ENCODE measurements around the gene NFATC4. TPM values are rescaled to one million over a fixed set of nuclear protein-coding genes. Genes with fewer than 3 reads are reported as not detected.

The NFATC4 gene
- total and polyA plus RNA-seq, 2 of the 4 experiments (the other 2 are of a cell fraction), result 15.6 to 35.8 TPM

DNA sequence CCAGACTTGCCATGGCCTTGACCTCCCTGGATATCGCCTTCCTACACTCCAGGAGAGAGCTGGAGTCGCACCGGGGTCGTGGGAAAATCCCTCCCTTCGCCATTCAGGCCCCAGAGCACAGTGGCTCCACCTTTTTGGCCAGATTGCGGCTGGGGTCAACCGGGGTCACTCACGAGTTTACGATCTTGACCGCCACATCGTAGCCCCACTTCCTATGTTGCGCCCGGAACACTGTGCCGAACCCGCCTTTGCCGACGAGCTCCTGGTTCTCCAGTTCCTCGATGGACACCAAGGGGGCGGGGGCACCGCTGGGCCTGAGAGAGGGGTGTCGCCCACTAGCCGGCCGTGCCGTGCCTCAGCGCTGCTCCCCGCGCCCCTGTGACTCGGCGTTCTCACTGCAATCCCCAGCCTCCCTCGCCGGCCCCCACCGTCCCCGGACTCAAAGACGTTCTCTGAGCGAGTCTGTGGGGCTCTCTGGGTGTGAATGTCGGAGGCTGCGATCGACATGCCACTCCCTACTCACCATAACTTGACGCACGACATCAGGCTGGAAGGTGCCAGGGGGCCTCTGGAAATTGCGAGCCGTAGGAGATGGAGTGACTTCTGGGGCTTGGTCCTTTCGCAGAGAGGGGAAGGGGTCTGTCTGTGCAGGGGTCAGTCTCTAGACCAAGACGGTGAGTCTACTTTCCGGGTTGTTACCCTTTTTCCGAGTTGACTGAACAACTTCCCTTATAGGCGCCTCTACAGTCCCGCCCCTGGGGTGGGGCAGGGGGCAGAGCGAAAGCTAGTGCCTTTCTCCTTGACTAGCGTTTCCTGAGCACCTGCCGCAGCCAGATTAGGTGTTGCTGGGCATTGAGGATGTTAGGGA, 28.5 kb upstream of the NFATC4 start, which contains the start of gene RIPK3:
RIPK3 (minus strand) TSS at position 708 of the 868 bp plus-strand sequence; CDS start at position 543, 165 bp downstream.
- Histone ChIP-seq H2AFZ (replicated peaks; ENCODE audit: low read length, poor library complexity) (peak within 1 kb of the TSS; percentile 66), H3K14ac (replicated peaks; ENCODE audit: low read depth, low read length) (no peak within 1 kb of the TSS), H2BK120ac (ENCODE audit: low read depth, low read length) (no peak within 1 kb of the TSS), H3K27me3 (ENCODE audit: control insufficient read depth, insufficient read depth, low read length) (peaks cover 75% of the 10 kb centered on the region), H2BK15ac (ENCODE audit: low read depth, low read length) (no peak within 1 kb of the TSS), H3K36me3 (ENCODE audit: control insufficient read depth, insufficient read depth, low read length) (no peaks in the 10 kb centered on the region), H3K56ac (ENCODE audit: extremely low read depth, insufficient read depth, low read length) (no peak within 1 kb of the TSS), H3K18ac (ENCODE audit: low read depth, low read length) (no peak within 1 kb of the TSS), H2BK5ac (ENCODE audit: low read depth, low read length, poor library complexity, severe bottlenecking) (no peak within 1 kb of the TSS), H3K9me1 (ENCODE audit: insufficient read depth, low read length) (no peaks in the 10 kb centered on the region), H3K4me1 (ENCODE audit: control insufficient read depth, insufficient read depth, low read length) (no peaks in the 10 kb centered on the region; the same call in 1 of the 2 replicates), H3K9me3 (ENCODE audit: control insufficient read depth, insufficient read depth, low read length) (no peaks in the 10 kb centered on the region; the same call in 1 of the 2 replicates), H3K27ac (ENCODE audit: insufficient read depth, low read length) (no peak within 1 kb of the TSS), H2BK20ac (ENCODE audit: low read depth, low read length) (no peak within 1 kb of the TSS), H4K5ac (ENCODE audit: low read depth, low read length) (no peak within 1 kb of the TSS), H3K4me2 (ENCODE audit: low read depth, low read length) (no peak within 1 kb of the TSS), H3K4me3 (ENCODE audit: insufficient read depth, low read depth, low read length) (no peak within 1 kb of the TSS), H3K9ac (ENCODE audit: low read depth, low read length) (no peak within 1 kb of the TSS), H2AK9ac (replicated peaks; ENCODE audit: low read depth, low read length, poor library complexity) (peak within 1 kb of the TSS; percentile 39), H3K4ac (ENCODE audit: low read depth, low read length) (no peak within 1 kb of the TSS), H3K23ac (ENCODE audit: low read depth, low read length) (peak within 1 kb of the TSS; percentile 46; the same call in 1 of the 2 replicates), H4K8ac (ENCODE audit: low read depth in 2 of 2, low read length in 2 of 2) (no peak within 1 kb of the TSS), H4K91ac (ENCODE audit: insufficient read depth, low read depth, low read length) (no peak within 1 kb of the TSS), H4K20me1 (ENCODE audit: insufficient read depth, low read length) (no peaks in the 10 kb centered on the region), H2AK5ac (ENCODE audit: low read depth, low read length) (no peak within 1 kb of the TSS), H3K79me1 (ENCODE audit: low read depth in 1 of 2, low read length in 2 of 2) (no peaks in the 10 kb centered on the region)
- in situ Hi-C loops (cut with MboI; ENCODE audit: low sequenced_read_pairs), result no loop called here
- dilution Hi-C loops (cut with HindIII; ENCODE audit: low sequenced_read_pairs, unreplicated experiment), result no loop called here
- no TSS peak for BruUV-seq (replicated peaks)
- DNase-seq (no peak), ATAC-seq (ENCODE audit: low read depth) (no peak)
- POLR2A ChIA-PET (ENCODE audit: unreplicated experiment), result no interaction called here
- CTCF ChIA-PET, result interaction anchor here (1.0 kb wide), 1 partner anchor 97 kb away, joined by 3 read pairs; no protein-coding TSS in a partner anchor
- intact Hi-C loops (cut with micrococcal nuclease), result no loop called here
- TF ChIP-seq CHD1 (IDR thresholded peaks at IDR 0.05; ENCODE audit: low read depth, low read length), result no peak
- no peak for TF ChIP-seq POLR2A (IDR thresholded peaks at IDR 0.05; ENCODE audit: low read depth, low read length)
- TF ChIP-seq RCOR1 (IDR thresholded peaks at IDR 0.05; ENCODE audit: insufficient replicate concordance, low read length), result no peak
- no peak for TF ChIP-seq FOS (IDR thresholded peaks at IDR 0.05; ENCODE audit: low read depth, low read length)
- TF ChIP-seq RFX5 (IDR thresholded peaks at IDR 0.05; ENCODE audit: low read depth, low read length), result no peak
- TF ChIP-seq MAFK (IDR thresholded peaks at IDR 0.05; ENCODE audit: low read depth, low read length), result no peak
- TF ChIP-seq MXI1 (IDR thresholded peaks at IDR 0.05; ENCODE audit: borderline replicate concordance, low read depth, low read length), result no peak
- no peak for TF ChIP-seq CEBPB (IDR thresholded peaks at IDR 0.05; ENCODE audit: low read depth, low read length)
- TF ChIP-seq, protein P1, sequence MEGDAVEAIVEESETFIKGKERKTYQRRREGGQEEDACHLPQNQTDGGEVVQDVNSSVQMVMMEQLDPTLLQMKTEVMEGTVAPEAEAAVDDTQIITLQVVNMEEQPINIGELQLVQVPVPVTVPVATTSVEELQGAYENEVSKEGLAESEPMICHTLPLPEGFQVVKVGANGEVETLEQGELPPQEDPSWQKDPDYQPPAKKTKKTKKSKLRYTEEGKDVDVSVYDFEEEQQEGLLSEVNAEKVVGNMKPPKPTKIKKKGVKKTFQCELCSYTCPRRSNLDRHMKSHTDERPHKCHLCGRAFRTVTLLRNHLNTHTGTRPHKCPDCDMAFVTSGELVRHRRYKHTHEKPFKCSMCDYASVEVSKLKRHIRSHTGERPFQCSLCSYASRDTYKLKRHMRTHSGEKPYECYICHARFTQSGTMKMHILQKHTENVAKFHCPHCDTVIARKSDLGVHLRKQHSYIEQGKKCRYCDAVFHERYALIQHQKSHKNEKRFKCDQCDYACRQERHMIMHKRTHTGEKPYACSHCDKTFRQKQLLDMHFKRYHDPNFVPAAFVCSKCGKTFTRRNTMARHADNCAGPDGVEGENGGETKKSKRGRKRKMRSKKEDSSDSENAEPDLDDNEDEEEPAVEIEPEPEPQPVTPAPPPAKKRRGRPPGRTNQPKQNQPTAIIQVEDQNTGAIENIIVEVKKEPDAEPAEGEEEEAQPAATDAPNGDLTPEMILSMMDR (conservative IDR thresholded peaks at IDR 0.05; ENCODE audit: low read depth, low read length), result no peak
- TF ChIP-seq, protein P2, sequence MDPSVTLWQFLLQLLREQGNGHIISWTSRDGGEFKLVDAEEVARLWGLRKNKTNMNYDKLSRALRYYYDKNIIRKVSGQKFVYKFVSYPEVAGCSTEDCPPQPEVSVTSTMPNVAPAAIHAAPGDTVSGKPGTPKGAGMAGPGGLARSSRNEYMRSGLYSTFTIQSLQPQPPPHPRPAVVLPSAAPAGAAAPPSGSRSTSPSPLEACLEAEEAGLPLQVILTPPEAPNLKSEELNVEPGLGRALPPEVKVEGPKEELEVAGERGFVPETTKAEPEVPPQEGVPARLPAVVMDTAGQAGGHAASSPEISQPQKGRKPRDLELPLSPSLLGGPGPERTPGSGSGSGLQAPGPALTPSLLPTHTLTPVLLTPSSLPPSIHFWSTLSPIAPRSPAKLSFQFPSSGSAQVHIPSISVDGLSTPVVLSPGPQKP (IDR thresholded peaks at IDR 0.05; ENCODE audit: borderline replicate concordance, low read depth, low read length), result no peak
- WGBS, 2 experiments (ENCODE audit: extremely low coverage in 2 of 2, insufficient read length in 1 of 2), result 20% methylated on average over 23 of the region's 51 CpGs; no CpG with 5 or more reads in 1 of the 2 experiments

All from IMR-90 (cell line).